ENCODE measurements around the gene BABAM2.

DNA sequence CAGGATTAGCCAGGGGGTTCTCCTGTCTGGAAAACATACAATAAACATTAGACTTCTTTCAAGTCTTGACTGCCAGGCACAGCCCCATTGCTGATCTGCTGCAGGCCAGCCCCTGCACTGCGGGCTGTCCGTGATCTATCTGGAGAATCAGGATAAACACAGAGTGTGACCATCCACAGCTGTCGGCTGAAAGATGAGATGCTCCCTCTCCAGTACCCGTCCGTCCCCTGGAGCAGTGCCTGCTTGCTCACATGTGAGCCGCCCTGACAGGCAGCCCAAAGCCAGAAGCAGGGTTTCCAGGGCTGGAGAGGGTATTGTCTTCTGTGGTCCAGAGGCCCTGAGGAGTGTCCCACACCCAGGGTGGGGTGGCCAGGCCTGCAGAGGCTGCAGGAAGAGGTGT lies 456.1 kb downstream of the BABAM2 start:
- TF ChIP-seq MAX (IDR thresholded peaks at IDR 0.05; ENCODE audit: low read depth, low read length) (no peak), POLR2A (IDR thresholded peaks at IDR 0.05; ENCODE audit: extremely low read depth, insufficient read length) (no peak), CTCF (IDR thresholded peaks at IDR 0.05; ENCODE audit: low read depth, low read length) (no peak)
